ENCODE results near the gene HLA-DOB. TPM values are rescaled to one million over a fixed set of nuclear protein-coding genes. Genes with fewer than 3 reads are reported as not detected.
A peak's percentile ranks its signal among the peaks of the same experiment; 100 is the strongest.
"Not testable (repeated sequence)": the region's sequence is repeated elsewhere in the genome, so short reads cannot be mapped to it uniquely, and the experiment has no call there.

HLA-DOB gene
- total RNA-seq, 1 experiment from 2014 or later: 0.64 TPM

GRCh38 chr6:32807020-32807580 lies 9.7 kb downstream of the HLA-DOB start:
- H4K20me1 ChIP-seq (ENCODE audit: insufficient read depth): no peaks in the 10 kb centered on the region
- ChIA-PET CTCF (no interaction called here), RAD21 (ENCODE audit: low non-redundant PET in 1 of 2, low total read pairs in 2 of 2, uncharacterized antibody in 2 of 2, unreplicated experiment in 2 of 2) (no interaction called here), POLR2A (no interaction called here)
- TF ChIP-seq, protein P1, sequence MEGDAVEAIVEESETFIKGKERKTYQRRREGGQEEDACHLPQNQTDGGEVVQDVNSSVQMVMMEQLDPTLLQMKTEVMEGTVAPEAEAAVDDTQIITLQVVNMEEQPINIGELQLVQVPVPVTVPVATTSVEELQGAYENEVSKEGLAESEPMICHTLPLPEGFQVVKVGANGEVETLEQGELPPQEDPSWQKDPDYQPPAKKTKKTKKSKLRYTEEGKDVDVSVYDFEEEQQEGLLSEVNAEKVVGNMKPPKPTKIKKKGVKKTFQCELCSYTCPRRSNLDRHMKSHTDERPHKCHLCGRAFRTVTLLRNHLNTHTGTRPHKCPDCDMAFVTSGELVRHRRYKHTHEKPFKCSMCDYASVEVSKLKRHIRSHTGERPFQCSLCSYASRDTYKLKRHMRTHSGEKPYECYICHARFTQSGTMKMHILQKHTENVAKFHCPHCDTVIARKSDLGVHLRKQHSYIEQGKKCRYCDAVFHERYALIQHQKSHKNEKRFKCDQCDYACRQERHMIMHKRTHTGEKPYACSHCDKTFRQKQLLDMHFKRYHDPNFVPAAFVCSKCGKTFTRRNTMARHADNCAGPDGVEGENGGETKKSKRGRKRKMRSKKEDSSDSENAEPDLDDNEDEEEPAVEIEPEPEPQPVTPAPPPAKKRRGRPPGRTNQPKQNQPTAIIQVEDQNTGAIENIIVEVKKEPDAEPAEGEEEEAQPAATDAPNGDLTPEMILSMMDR (IDR thresholded peaks at IDR 0.05 in 2 of 3, conservative IDR thresholded peaks at IDR 0.05 in 1 of 3; ENCODE audit: borderline replicate concordance in 1 of 3, insufficient read depth in 1 of 3, low read depth in 2 of 3, low read length in 2 of 3): 0 out of 6 replicates have a peak, but pooled peaks of 1 of the 3 experiments have one; percentile 13
- TF ChIP-seq POLR2AphosphoS5 (IDR thresholded peaks at IDR 0.05; ENCODE audit: low read depth, low read length): no peak
- H3K4me1 ChIP-seq (ENCODE audit: control insufficient read depth in 1 of 2, insufficient read depth in 2 of 2, low read length in 2 of 2): no peaks in the 10 kb centered on the region
- no peak overlapping the region for H3K4me3 ChIP-seq (replicated peaks in 1 of 2; ENCODE audit: low read depth in 1 of 2, low read length in 2 of 2)
- H3K4me2 ChIP-seq (ENCODE audit: low read length): no peak overlapping the region
- no peaks in the 10 kb centered on the region; the same call in 1 of the 2 replicates for H3K9me2 ChIP-seq (ENCODE audit: insufficient read depth)
- H3K27ac ChIP-seq (ENCODE audit: low read depth, low read length): no peak overlapping the region
- H3K9ac ChIP-seq (ENCODE audit: low read length): no peak overlapping the region
- ATAC-seq (peak; percentile 64; the same call in 1 of the 2 replicates), DNase-seq (ENCODE audit: low read depth, low spot score) (no peak)
- no peaks in the 10 kb centered on the region for H3K36me3 ChIP-seq (ENCODE audit: control insufficient read depth in 1 of 2, insufficient read depth in 2 of 2, low read length in 2 of 2)
- H2AFZ ChIP-seq (ENCODE audit: low read depth, low read length, poor library complexity, severe bottlenecking): no peak overlapping the region
- H3K79me2 ChIP-seq (ENCODE audit: insufficient read depth, low read length): no peaks in the 10 kb centered on the region
- no TSS peak for BruUV-seq (replicated peaks)
- intact Hi-C loops (cut with micrococcal nuclease): no loop called here
- no peaks in the 10 kb centered on the region for H3K9me3 ChIP-seq (ENCODE audit: control insufficient read depth in 1 of 2, insufficient read depth in 1 of 2, low read depth in 1 of 2, low read length in 2 of 2)
- H3K27me3 ChIP-seq (ENCODE audit: insufficient read depth, low read length): peaks cover 41% of the 10 kb centered on the region

- H3K4me2 ChIP-seq (ENCODE audit: low read length); RAD21 ChIA-PET (ENCODE audit: low non-redundant PET in 1 of 2, low total read pairs in 2 of 2, uncharacterized antibody in 2 of 2, unreplicated experiment in 2 of 2); H3K79me2 ChIP-seq (ENCODE audit: insufficient read depth, low read length); H3K27ac ChIP-seq (ENCODE audit: low read depth, low read length); POLR2A ChIA-PET; H3K36me3 ChIP-seq (ENCODE audit: control insufficient read depth in 1 of 2, insufficient read depth in 2 of 2, low read length in 2 of 2); H3K4me3 ChIP-seq (replicated peaks in 1 of 2; ENCODE audit: low read depth in 1 of 2, low read length in 2 of 2); H2AFZ ChIP-seq (ENCODE audit: low read depth, low read length, poor library complexity, severe bottlenecking); H3K9me3 ChIP-seq (ENCODE audit: control insufficient read depth in 1 of 2, insufficient read depth in 1 of 2, low read depth in 1 of 2, low read length in 2 of 2); BruUV-seq (replicated peaks); ATAC-seq; H3K9ac ChIP-seq (ENCODE audit: low read length); H3K9me2 ChIP-seq (ENCODE audit: insufficient read depth); DNase-seq (ENCODE audit: low read depth, low spot score); H4K20me1 ChIP-seq (ENCODE audit: insufficient read depth); intact Hi-C loops (cut with micrococcal nuclease); H3K4me1 ChIP-seq (ENCODE audit: control insufficient read depth in 1 of 2, insufficient read depth in 2 of 2, low read length in 2 of 2): not testable (repeated sequence)
- peaks cover 55% of the 10 kb centered on the region for H3K27me3 ChIP-seq (ENCODE audit: insufficient read depth, low read length)
- CTCF ChIA-PET: interaction anchor here (1.5 kb wide), 1 partner anchor 62 kb away, joined by 4 read pairs; no protein-coding TSS in a partner anchor
Measured at GRCh38 chr6:32805404-32805803, 11.4 kb downstream of the HLA-DOB start.
